Smooth muscle cell (in vitro differentiated cells): ENCODE measurements around the gene MIEF1. TPM values are rescaled to one million over a fixed set of nuclear protein-coding genes. Genes with fewer than 3 reads are reported as not detected.

Experiments
- DNase-seq: peaks from one replicate; lab custom pipeline; 2025; ENCODE audit not compliant: unreplicated experiment; lab: John Stamatoyannopoulos, UW
- H2AFZ ChIP-seq: fragments of 200-600 bp; sonication (generic); 2 replicates; pipeline ENCODE4 v1.6.0; 2016; ENCODE audit warnings: antibody characterized with exemption, low read depth, mild to moderate bottlenecking
- H3F3A ChIP-seq: fragments of 200-600 bp; sonication (generic); 2 replicates; pipeline ENCODE4 v1.6.0; 2017; ENCODE audit warnings: antibody characterized with exemption, low read depth
- H3K27ac ChIP-seq: fragments of 200-600 bp; sonication (generic); 2 replicates; pipeline ENCODE4 v1.5.1; 2016; ENCODE audit warnings: low read depth, mild to moderate bottlenecking
- H3K27me3 ChIP-seq: fragments of 200-600 bp; sonication (generic); 2 replicates; pipeline ENCODE4 v1.6.1; 2016; ENCODE audit warnings: low read depth, mild to moderate bottlenecking
- H3K36me3 ChIP-seq: fragments of 200-600 bp; sonication (generic); 2 replicates; pipeline ENCODE4 v1.5.1; 2016; ENCODE audit warnings: low read depth
- H3K4me1 ChIP-seq: fragments of 200-600 bp; sonication (generic); 2 replicates; pipeline ENCODE4 v1.5.1; 2016; ENCODE audit warnings: low read depth
- H3K4me2 ChIP-seq: fragments of 200-600 bp; sonication (generic); 2 replicates; pipeline ENCODE4 v1.6.0; 2016; ENCODE audit warnings: mild to moderate bottlenecking
- H3K4me3 ChIP-seq: fragments of 200-600 bp; sonication (generic); 2 replicates; pipeline ENCODE4 v1.5.1; 2016; ENCODE audit warnings: mild to moderate bottlenecking
- H3K79me2 ChIP-seq: fragments of 200-600 bp; sonication (generic); 2 replicates; pipeline ENCODE4 v1.6.0; 2016; ENCODE audit warnings: low read depth, mild to moderate bottlenecking
- H3K9ac ChIP-seq: fragments of 200-600 bp; sonication (generic); 2 replicates; pipeline ENCODE4 v1.6.0; 2016; ENCODE audit warnings: low read depth
- H3K9me3 ChIP-seq: fragments of 200-600 bp; sonication (generic); replicated peaks from 2 replicates; pipeline ENCODE4 v1.5.1; 2016; ENCODE audit warnings: low read depth
- H4K20me1 ChIP-seq: fragments of 200-600 bp; sonication (generic); 2 replicates; pipeline ENCODE4 v1.6.0; 2016; ENCODE audit warnings: low read depth
- WGBS: methylation state at CpG from one replicate; pipeline ENCODE4 v1.1.7; 2016; ENCODE audit warnings: low lambda C conversion rate; 5-methylcytosine and 5-hydroxymethylcytosine counted together
- polyA plus RNA-seq: library from polyadenylated mRNA; unstranded; fragments of >200 nt; fragmentation: Nextera tagmentation; extraction: Ambion mirVana; gene quantifications from 2 replicates; pipeline ENCODE4 v1.2.1, GENCODE V29; 2016
- total RNA-seq: library from RNA; depleted of rRNA; stranded (reverse); fragments of >200 nt; gene quantifications from 2 replicates; pipeline ENCODE4 v1.2.3, GENCODE V29; 2014
- TF ChIP-seq, protein P1 (sequence below): fragments of 200-600 bp; sonication (generic); IDR thresholded peaks from 2 replicates; pipeline ENCODE4 v1.5.1; 2017; ENCODE audit warnings: borderline replicate concordance, mild to moderate bottlenecking, antibody characterized with exemption; ENCODE audit not compliant: insufficient read depth, poor library complexity, severe bottlenecking

The MIEF1 gene
- total and polyA plus RNA-seq, 2 experiments from 2014 or later: 11.1 to 14.5 TPM

DNA sequence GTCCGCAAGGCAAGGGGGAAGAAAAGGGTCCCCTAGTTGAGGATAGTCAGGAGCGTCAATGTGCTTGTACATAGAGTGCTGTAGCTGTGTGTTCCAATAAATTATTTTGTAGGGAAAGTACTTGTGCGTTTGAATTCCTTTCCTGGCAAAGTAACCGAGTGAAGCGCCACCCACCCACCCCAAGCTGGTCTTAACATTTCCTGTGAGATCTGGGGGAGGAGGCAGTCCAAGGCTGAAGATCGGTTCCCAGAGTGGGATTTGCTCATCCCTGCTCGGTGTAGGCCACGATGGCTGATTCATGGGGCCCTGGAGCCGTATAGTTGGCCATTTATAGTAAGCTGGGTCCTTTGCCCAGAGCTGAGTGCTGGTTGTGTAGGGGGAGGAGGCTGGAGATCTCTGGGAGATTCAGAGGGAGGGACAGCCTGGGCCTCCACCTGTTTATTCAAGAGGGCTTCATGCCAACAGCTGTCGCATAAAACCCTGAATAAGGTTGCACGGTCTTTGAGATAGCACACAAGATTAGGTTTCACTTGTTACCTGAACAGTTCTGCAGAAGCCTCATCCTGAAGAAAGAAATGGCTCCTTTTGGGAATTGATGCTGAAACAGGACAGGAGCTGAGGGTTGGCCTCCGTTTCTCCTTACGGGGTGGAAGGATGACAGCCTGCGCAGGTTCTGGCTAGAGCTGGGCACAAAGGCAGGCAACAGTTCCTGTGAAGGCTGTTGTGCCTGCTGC is 20.6 kb downstream of the MIEF1 start:
- Histone ChIP-seq H3K4me3 (peak overlapping the region; percentile 95), H3K4me1 (peaks cover 22% of the 10 kb centered on the region), H3K79me2 (peaks cover 29% of the 10 kb centered on the region), H3K27ac (peak overlapping the region; percentile 99), H3K9ac (peak overlapping the region; percentile 99), H3K4me2 (peak overlapping the region; percentile 98), H3K9me3 (no peaks in the 10 kb centered on the region), H4K20me1 (peaks cover 72% of the 10 kb centered on the region), H3K27me3 (no peaks in the 10 kb centered on the region), H3K36me3 (no peaks in the 10 kb centered on the region), H2AFZ (no peak overlapping the region), H3F3A (peaks cover 32% of the 10 kb centered on the region)
- TF ChIP-seq, protein P1, sequence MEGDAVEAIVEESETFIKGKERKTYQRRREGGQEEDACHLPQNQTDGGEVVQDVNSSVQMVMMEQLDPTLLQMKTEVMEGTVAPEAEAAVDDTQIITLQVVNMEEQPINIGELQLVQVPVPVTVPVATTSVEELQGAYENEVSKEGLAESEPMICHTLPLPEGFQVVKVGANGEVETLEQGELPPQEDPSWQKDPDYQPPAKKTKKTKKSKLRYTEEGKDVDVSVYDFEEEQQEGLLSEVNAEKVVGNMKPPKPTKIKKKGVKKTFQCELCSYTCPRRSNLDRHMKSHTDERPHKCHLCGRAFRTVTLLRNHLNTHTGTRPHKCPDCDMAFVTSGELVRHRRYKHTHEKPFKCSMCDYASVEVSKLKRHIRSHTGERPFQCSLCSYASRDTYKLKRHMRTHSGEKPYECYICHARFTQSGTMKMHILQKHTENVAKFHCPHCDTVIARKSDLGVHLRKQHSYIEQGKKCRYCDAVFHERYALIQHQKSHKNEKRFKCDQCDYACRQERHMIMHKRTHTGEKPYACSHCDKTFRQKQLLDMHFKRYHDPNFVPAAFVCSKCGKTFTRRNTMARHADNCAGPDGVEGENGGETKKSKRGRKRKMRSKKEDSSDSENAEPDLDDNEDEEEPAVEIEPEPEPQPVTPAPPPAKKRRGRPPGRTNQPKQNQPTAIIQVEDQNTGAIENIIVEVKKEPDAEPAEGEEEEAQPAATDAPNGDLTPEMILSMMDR: no peak
- 41% methylated on average over 14 of the region's 14 CpGs for WGBS
- no peak for DNase-seq

DNA sequence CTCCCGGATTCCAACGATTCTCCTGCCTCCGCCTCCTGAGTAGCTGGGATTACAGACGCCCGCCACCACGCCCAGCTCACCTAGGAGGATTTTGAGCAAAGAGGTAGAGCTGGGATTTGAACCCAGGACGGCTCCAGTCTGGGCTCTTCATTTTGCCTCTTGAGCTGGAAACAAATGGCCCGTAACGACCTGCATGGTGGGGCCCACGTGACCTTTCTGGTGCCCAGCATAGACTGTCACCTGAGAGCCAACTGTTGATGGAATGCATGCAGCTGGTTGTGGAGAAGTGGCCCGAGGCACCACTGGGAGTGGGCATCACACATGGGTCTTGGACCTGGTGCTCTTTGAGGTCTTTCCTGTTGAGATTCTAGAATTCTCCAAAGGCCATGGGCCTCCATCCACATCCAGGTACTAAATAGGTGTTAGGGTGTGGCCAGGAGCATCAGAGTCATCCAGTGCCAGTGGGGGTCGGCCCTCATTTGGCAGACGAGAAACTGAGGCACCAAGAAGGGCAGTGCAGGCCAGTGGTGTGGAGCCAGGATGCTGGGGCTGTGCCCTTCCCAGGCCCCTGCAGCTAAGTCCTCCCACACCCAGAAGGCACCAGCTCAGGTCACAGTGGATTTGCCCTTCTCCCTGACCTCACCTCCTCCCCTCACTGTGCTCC is 22.1 kb downstream of the MIEF1 start:
- H3K4me3 ChIP-seq: no peak overlapping the region
- no peak overlapping the region for H3K27ac ChIP-seq
- no peaks in the 10 kb centered on the region for H3K27me3 ChIP-seq
- H3K4me1 ChIP-seq: peaks cover 12% of the 10 kb centered on the region
- peaks cover 32% of the 10 kb centered on the region for H3K79me2 ChIP-seq
- H3F3A ChIP-seq: peaks cover 25% of the 10 kb centered on the region
- H2AFZ ChIP-seq: no peak overlapping the region
- H3K4me2 ChIP-seq: no peak overlapping the region
- H3K9me3 ChIP-seq: no peaks in the 10 kb centered on the region
- H4K20me1 ChIP-seq: peaks cover 86% of the 10 kb centered on the region
- no peak for DNase-seq
- TF ChIP-seq, protein P1: no peak
- 92% methylated on average over 13 of the region's 13 CpGs for WGBS
- no peak overlapping the region for H3K9ac ChIP-seq
- no peaks in the 10 kb centered on the region for H3K36me3 ChIP-seq

DNA sequence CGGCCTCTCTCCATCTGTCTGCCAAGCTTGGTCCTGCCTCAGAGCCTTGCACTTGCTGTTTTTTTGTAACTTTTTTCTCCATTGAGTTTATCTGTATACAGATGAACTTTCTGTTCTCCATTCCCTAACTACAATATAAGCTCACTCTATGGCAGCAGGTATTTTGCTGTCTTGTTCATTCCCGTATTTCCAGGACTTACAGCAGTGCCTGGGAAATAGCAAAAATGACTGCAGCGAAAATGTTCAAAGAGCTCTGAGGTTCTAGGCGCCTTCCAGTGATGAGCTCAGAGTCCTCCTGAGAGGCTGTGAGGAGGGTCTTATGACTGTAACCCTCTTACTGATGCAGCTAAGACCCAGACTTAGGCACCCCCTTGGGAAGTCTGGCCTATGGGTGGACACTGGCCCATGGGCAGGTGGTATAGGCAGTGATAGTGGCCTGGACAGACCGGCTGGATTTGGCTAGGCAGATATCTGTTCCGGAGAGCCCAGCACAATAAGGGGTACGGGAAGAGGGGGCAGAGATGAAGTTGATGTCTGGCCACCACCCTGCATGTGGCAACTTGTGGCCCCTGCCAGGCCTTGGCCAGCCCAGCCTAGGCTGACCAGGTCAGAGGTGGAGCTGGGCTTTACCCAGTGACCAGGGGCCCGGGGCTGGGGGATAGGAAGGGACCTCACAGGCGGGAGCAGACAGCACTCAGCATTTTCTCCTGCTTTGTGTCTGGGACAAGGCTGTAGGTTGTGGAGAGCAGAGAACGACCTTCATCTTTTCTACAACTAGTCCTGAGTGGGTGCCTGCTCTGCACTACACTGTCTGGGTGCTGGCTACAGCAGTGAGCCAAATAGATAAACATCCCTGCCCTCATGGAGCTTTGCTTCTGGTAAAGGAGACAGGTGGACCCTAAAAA is 22.9 kb downstream of the MIEF1 start:
- no peaks in the 10 kb centered on the region for H3K9me3 ChIP-seq
- no peaks in the 10 kb centered on the region for H3K27me3 ChIP-seq
- TF ChIP-seq, protein P1: no peak
- peaks cover 25% of the 10 kb centered on the region for H3F3A ChIP-seq
- peaks cover 38% of the 10 kb centered on the region for H3K79me2 ChIP-seq
- no peak overlapping the region for H3K4me3 ChIP-seq
- no peaks in the 10 kb centered on the region for H3K36me3 ChIP-seq
- H3K4me1 ChIP-seq: peaks cover 12% of the 10 kb centered on the region
- H4K20me1 ChIP-seq: peaks cover 94% of the 10 kb centered on the region
- no peak overlapping the region for H2AFZ ChIP-seq
- H3K4me2 ChIP-seq: no peak overlapping the region
- DNase-seq: no peak
- 86% methylated on average over 10 of the region's 10 CpGs for WGBS
- H3K27ac ChIP-seq: no peak overlapping the region
- H3K9ac ChIP-seq: no peak overlapping the region
